ENCODE data around the gene PAX5.

The PAX5 gene

GRCh38 chr9:37010180-37010579, 23.9 kb downstream of the PAX5 start:
- Histone ChIP-seq H3K27ac (ENCODE audit: low read depth, low read length) (no peak overlapping the region), H3K36me3 (ENCODE audit: control insufficient read depth, insufficient read depth, low read length) (no peaks in the 10 kb centered on the region)

GRCh38 chr9:37007295-37007694, 26.8 kb downstream of the PAX5 start:
- Histone ChIP-seq H3K9ac (ENCODE audit: low read length) (no peak overlapping the region), H3K27ac (ENCODE audit: low read depth, low read length) (no peak overlapping the region), H3K27me3 (ENCODE audit: control insufficient read depth, insufficient read depth, low read length) (peaks cover 35% of the 10 kb centered on the region)

More at GRCh38 chr9:37010180-37010579, 23.9 kb downstream of the PAX5 start:
- Histone ChIP-seq H3K27me3 (ENCODE audit: control insufficient read depth, insufficient read depth, low read length) (peaks cover 15% of the 10 kb centered on the region), H3K4me3 (ENCODE audit: low read depth, low read length) (no peak overlapping the region), H3K9ac (ENCODE audit: low read length) (no peak overlapping the region), H3K9me3 (ENCODE audit: control insufficient read depth, insufficient read depth, low read depth, low read length) (no peaks in the 10 kb centered on the region), H3K4me1 (ENCODE audit: control insufficient read depth, insufficient read depth, low read length) (no peaks in the 10 kb centered on the region)

GRCh38 chr9:37005517-37006140, 28.4 kb downstream of the PAX5 start:
- H3K27ac ChIP-seq (ENCODE audit: low read depth, low read length), result no peak overlapping the region
- no peaks in the 10 kb centered on the region for H3K4me1 ChIP-seq (ENCODE audit: control insufficient read depth, insufficient read depth, low read length)
- no peak overlapping the region for H3K4me3 ChIP-seq (ENCODE audit: low read depth, low read length)
- no peak overlapping the region for H3K9ac ChIP-seq (ENCODE audit: low read length)
- no peaks in the 10 kb centered on the region for H3K36me3 ChIP-seq (ENCODE audit: control insufficient read depth, insufficient read depth, low read length)
- H3K9me3 ChIP-seq (ENCODE audit: control insufficient read depth, insufficient read depth, low read depth, low read length), result no peaks in the 10 kb centered on the region
- peaks cover 51% of the 10 kb centered on the region for H3K27me3 ChIP-seq (ENCODE audit: control insufficient read depth, insufficient read depth, low read length)

More at GRCh38 chr9:37007295-37007694, 26.8 kb downstream of the PAX5 start:
- Histone ChIP-seq H3K36me3 (ENCODE audit: control insufficient read depth, insufficient read depth, low read length) (no peaks in the 10 kb centered on the region), H3K4me1 (ENCODE audit: control insufficient read depth, insufficient read depth, low read length) (no peaks in the 10 kb centered on the region), H3K4me3 (ENCODE audit: low read depth, low read length) (no peak overlapping the region), H3K9me3 (ENCODE audit: control insufficient read depth, insufficient read depth, low read depth, low read length) (no peaks in the 10 kb centered on the region)

- Histone ChIP-seq H3K4me1 (ENCODE audit: control insufficient read depth, insufficient read depth, low read length) (peaks cover 4% of the 10 kb centered on the region), H3K4me3 (ENCODE audit: low read depth, low read length) (no peak overlapping the region), H3K9me3 (ENCODE audit: control insufficient read depth, insufficient read depth, low read depth, low read length) (no peaks in the 10 kb centered on the region), H3K27me3 (ENCODE audit: control insufficient read depth, insufficient read depth, low read length) (peaks cover 54% of the 10 kb centered on the region), H3K9ac (ENCODE audit: low read length) (no peak overlapping the region), H3K36me3 (ENCODE audit: control insufficient read depth, insufficient read depth, low read length) (no peaks in the 10 kb centered on the region), H3K27ac (ENCODE audit: low read depth, low read length) (no peak overlapping the region)
Observed at GRCh38 chr9:37004424-37004935, 29.6 kb downstream of the PAX5 start.

GRCh38 chr9:37002413-37003217, 31.5 kb downstream of the PAX5 start:
- Histone ChIP-seq H3K36me3 (ENCODE audit: control insufficient read depth, insufficient read depth, low read length) (no peaks in the 10 kb centered on the region), H3K27me3 (ENCODE audit: control insufficient read depth, insufficient read depth, low read length) (peaks cover 61% of the 10 kb centered on the region), H3K9me3 (ENCODE audit: control insufficient read depth, insufficient read depth, low read depth, low read length) (no peaks in the 10 kb centered on the region), H3K9ac (ENCODE audit: low read length) (no peak overlapping the region), H3K4me1 (ENCODE audit: control insufficient read depth, insufficient read depth, low read length) (peaks cover 8% of the 10 kb centered on the region), H3K4me3 (ENCODE audit: low read depth, low read length) (peak overlapping the region; percentile 50), H3K27ac (ENCODE audit: low read depth, low read length) (no peak overlapping the region)

- Histone ChIP-seq H3K4me3 (ENCODE audit: low read depth, low read length) (peak overlapping the region; percentile 50), H3K27me3 (ENCODE audit: control insufficient read depth, insufficient read depth, low read length) (peaks cover 67% of the 10 kb centered on the region), H3K36me3 (ENCODE audit: control insufficient read depth, insufficient read depth, low read length) (no peaks in the 10 kb centered on the region), H3K27ac (ENCODE audit: low read depth, low read length) (no peak overlapping the region), H3K4me1 (ENCODE audit: control insufficient read depth, insufficient read depth, low read length) (peaks cover 10% of the 10 kb centered on the region), H3K9ac (ENCODE audit: low read length) (no peak overlapping the region), H3K9me3 (ENCODE audit: control insufficient read depth, insufficient read depth, low read depth, low read length) (no peaks in the 10 kb centered on the region)
Observed at GRCh38 chr9:37002036-37002412, 32.0 kb downstream of the PAX5 start.

- Histone ChIP-seq H3K9me3 (ENCODE audit: control insufficient read depth, insufficient read depth, low read depth, low read length) (no peaks in the 10 kb centered on the region), H3K4me3 (ENCODE audit: low read depth, low read length) (no peak overlapping the region), H3K4me1 (ENCODE audit: control insufficient read depth, insufficient read depth, low read length) (peaks cover 12% of the 10 kb centered on the region), H3K27me3 (ENCODE audit: control insufficient read depth, insufficient read depth, low read length) (peaks cover 72% of the 10 kb centered on the region), H3K9ac (ENCODE audit: low read length) (no peak overlapping the region), H3K27ac (ENCODE audit: low read depth, low read length) (no peak overlapping the region), H3K36me3 (ENCODE audit: control insufficient read depth, insufficient read depth, low read length) (no peaks in the 10 kb centered on the region)
Observed at GRCh38 chr9:37001459-37001858, 32.6 kb downstream of the PAX5 start.

GRCh38 chr9:36999728-37000333, 34.2 kb downstream of the PAX5 start:
- H3K36me3 ChIP-seq (ENCODE audit: control insufficient read depth, insufficient read depth, low read length), result no peaks in the 10 kb centered on the region
- no peak overlapping the region for H3K9ac ChIP-seq (ENCODE audit: low read length)
- no peak overlapping the region for H3K4me3 ChIP-seq (ENCODE audit: low read depth, low read length)
- no peaks in the 10 kb centered on the region for H3K9me3 ChIP-seq (ENCODE audit: control insufficient read depth, insufficient read depth, low read depth, low read length)
- H3K27me3 ChIP-seq (ENCODE audit: control insufficient read depth, insufficient read depth, low read length), result peaks cover 68% of the 10 kb centered on the region
- H3K27ac ChIP-seq (ENCODE audit: low read depth, low read length), result no peak overlapping the region
- peaks cover 18% of the 10 kb centered on the region for H3K4me1 ChIP-seq (ENCODE audit: control insufficient read depth, insufficient read depth, low read length)

- Histone ChIP-seq H3K9ac (ENCODE audit: low read length) (no peak overlapping the region), H3K27me3 (ENCODE audit: control insufficient read depth, insufficient read depth, low read length) (peaks cover 49% of the 10 kb centered on the region), H3K4me3 (ENCODE audit: low read depth, low read length) (no peak overlapping the region), H3K4me1 (ENCODE audit: control insufficient read depth, insufficient read depth, low read length) (peaks cover 18% of the 10 kb centered on the region), H3K9me3 (ENCODE audit: control insufficient read depth, insufficient read depth, low read depth, low read length) (no peaks in the 10 kb centered on the region), H3K27ac (ENCODE audit: low read depth, low read length) (no peak overlapping the region), H3K36me3 (ENCODE audit: control insufficient read depth, insufficient read depth, low read length) (no peaks in the 10 kb centered on the region)
Observed at GRCh38 chr9:36997414-36997813, 36.7 kb downstream of the PAX5 start.

- Histone ChIP-seq H3K27ac (ENCODE audit: low read depth, low read length) (no peak overlapping the region), H3K4me3 (ENCODE audit: low read depth, low read length) (no peak overlapping the region), H3K27me3 (ENCODE audit: control insufficient read depth, insufficient read depth, low read length) (peaks cover 45% of the 10 kb centered on the region), H3K9me3 (ENCODE audit: control insufficient read depth, insufficient read depth, low read depth, low read length) (no peaks in the 10 kb centered on the region), H3K9ac (ENCODE audit: low read length) (no peak overlapping the region), H3K4me1 (ENCODE audit: control insufficient read depth, insufficient read depth, low read length) (peaks cover 18% of the 10 kb centered on the region), H3K36me3 (ENCODE audit: control insufficient read depth, insufficient read depth, low read length) (no peaks in the 10 kb centered on the region)
Observed at GRCh38 chr9:36996706-36997086, 37.4 kb downstream of the PAX5 start.
